K562 (cell line): ENCODE data around the gene ADORA2A. TPM values are rescaled to one million over a fixed set of nuclear protein-coding genes. Genes with fewer than 3 reads are reported as not detected.

ENCODE experiments used
- ATF3 ChIP-seq, 2 experiments: fragments of 450-650 bp in 1 of 2; sonication (generic) in 1 of 2; formaldehyde crosslinking in 1 of 2; IDR thresholded peaks in 1 of 2; conservative IDR thresholded peaks in 1 of 2; 2 replicates each; pipeline versions ENCODE4 v1.6.1 to v1.8.1; 2016 to 2023; ENCODE audit warnings: mild to moderate bottlenecking in 2 of 2, moderate library complexity in 2 of 2, inconsistent platforms in 1 of 2, missing genetic modification reagents in 1 of 2
- CBX2 ChIP-seq: fragments of 200-600 bp; sonication (generic); IDR thresholded peaks from one replicate; pipeline ENCODE4 v1.6.1; 2012; ENCODE audit warnings: mild to moderate bottlenecking, low read length, inconsistent platforms; ENCODE audit not compliant: insufficient read depth, poor library complexity, severe bottlenecking
- CTBP1 ChIP-seq: fragments of 450-650 bp; IDR thresholded peaks from 2 replicates; pipeline ENCODE4 v1.6.1; 2016; ENCODE audit warnings: borderline replicate concordance
- DPF2 ChIP-seq: fragments of 450-650 bp; IDR thresholded peaks from 2 replicates; pipeline ENCODE4 v1.6.1; 2016
- EGR1 ChIP-seq: fragments of 450-650 bp; conservative IDR thresholded peaks from 2 replicates; pipeline ENCODE4 v1.6.1; 2017; ENCODE audit warnings: mild to moderate bottlenecking
- EP400 ChIP-seq: fragments of 450-650 bp; IDR thresholded peaks from 2 replicates; pipeline ENCODE4 v1.6.1; 2017; ENCODE audit warnings: antibody characterized with exemption, mild to moderate bottlenecking, moderate library complexity
- FOXJ2 ChIP-seq: fragments of 200-800 bp; sonication (Bioruptor generic); IDR thresholded peaks from 2 replicates; pipeline ENCODE4 v1.6.1; 2016; ENCODE audit warnings: missing genetic modification characterization, missing compliant biosample characterization
- ID3 ChIP-seq, 2 experiments: fragments of 250-450 bp in 1 of 2; fragments of 450-650 bp in 1 of 2; sonication (Bioruptor Pico) in 1 of 2; IDR thresholded peaks; 2 replicates each; pipeline versions ENCODE4 v1.6.1 to v1.8.0; 2016 to 2021; ENCODE audit warnings: mild to moderate bottlenecking in 2 of 2, moderate library complexity in 2 of 2, missing compliant biosample characterization in 1 of 2, missing genetic modification characterization in 1 of 2
- L3MBTL2 ChIP-seq: fragments of 450-650 bp; IDR thresholded peaks from 2 replicates; pipeline ENCODE4 v1.6.1; 2016; ENCODE audit warnings: mild to moderate bottlenecking, moderate library complexity
- MYC ChIP-seq, 2 experiments: fragments of 250-450 bp in 1 of 2; sonication (Bioruptor Pico) in 1 of 2; IDR thresholded peaks; 2 replicates each; pipeline versions ENCODE4 v1.5.1 to v1.6.1; 2012 to 2021; ENCODE audit warnings: low read depth in 2 of 2, borderline replicate concordance in 1 of 2, improper control_type of control experiment in 1 of 2, low read length in 1 of 2, mild to moderate bottlenecking in 1 of 2, moderate library complexity in 1 of 2
- NR2C1 ChIP-seq, 2 experiments: fragments of 450-650 bp; IDR thresholded peaks; 2 replicates each; pipeline ENCODE4 v1.6.1; 2017; ENCODE audit warnings: mild to moderate bottlenecking in 2 of 2, antibody characterized with exemption in 1 of 2, inconsistent platforms in 1 of 2, missing compliant biosample characterization in 1 of 2, missing genetic modification characterization in 1 of 2
- SFPQ ChIP-seq: fragments of 200-400 bp; formaldehyde crosslinking; IDR thresholded peaks from 2 replicates; pipeline ENCODE4 v1.6.1; 2017; ENCODE audit warnings: mild to moderate bottlenecking, low read depth, low read length, moderate library complexity
- ZFPM2 ChIP-seq: fragments of 250-450 bp; sonication (Bioruptor Pico); IDR thresholded peaks from 2 replicates; pipeline ENCODE4 v1.5.1; 2022; ENCODE audit warnings: mild to moderate bottlenecking
- ZNF197 ChIP-seq: fragments of 200-800 bp; sonication (Bioruptor generic); IDR thresholded peaks from 2 replicates; pipeline ENCODE4 v1.6.1; 2016; ENCODE audit warnings: low read depth, missing genetic modification characterization, missing compliant biosample characterization
- ZNF592 ChIP-seq: fragments of 450-650 bp; IDR thresholded peaks from 2 replicates; pipeline ENCODE4 v1.6.1; 2017; ENCODE audit warnings: antibody characterized with exemption, mild to moderate bottlenecking
- ZNF766 ChIP-seq: fragments of 200-800 bp; sonication (Bioruptor generic); conservative IDR thresholded peaks from 2 replicates; pipeline ENCODE4 v1.6.1; 2016; ENCODE audit warnings: missing genetic modification characterization, missing compliant biosample characterization
- ZNF785 ChIP-seq: fragments of 250-450 bp; sonication (Bioruptor Pico); IDR thresholded peaks from 2 replicates; pipeline ENCODE4 v1.4.0; 2020; ENCODE audit warnings: mild to moderate bottlenecking
- polyA plus RNA-seq, 8 experiments: library from polyadenylated mRNA; depleted of rRNA in 4 of 8; stranded (reverse) in 5 of 8; unstranded in 3 of 8; fragments of >200 nt; fragmentation: Nextera tagmentation in 2 of 8; fragmentation: Illumina TruSeq in 1 of 8; extraction: Ambion mirVana in 2 of 8; extraction: Trizol in 1 of 8; gene quantifications; 2 replicates each; pipeline versions ENCODE4 v1.2.1 to v1.2.3, GENCODE V29; 2011 to 2014; ENCODE audit warnings: inconsistent platforms in 1 of 8, missing spikeins in 1 of 8
- total RNA-seq, 7 experiments: library from RNA; depleted of rRNA in 6 of 7; stranded (reverse); fragments of >200 nt in 6 of 7; fragmentation: Illumina TruSeq in 2 of 7; extraction: Trizol in 2 of 7; gene quantifications; 2 replicates each; pipeline versions ENCODE4 v1.2.1 to v1.2.3, GENCODE V29; 2011 to 2021; ENCODE audit warnings: low replicate concordance in 1 of 7

The ADORA2A gene
- total and polyA plus RNA-seq, 9 of the 15 experiments (the other 6 are each of a cell fraction or from before 2014, with no cell fraction given), result 0.15 to 2.1 (median 0.66) TPM; not detected in 2

GRCh38 chr22:24465566-24465965, 38.2 kb downstream of the ADORA2A start (continued):
- TF ChIP-seq ATF3 (IDR thresholded peaks at IDR 0.05) (peak; percentile 56; the same call in 1 of the 2 replicates), ATF3 (CRISPR knock-in tag; conservative IDR thresholded peaks at IDR 0.05) (no peak), DPF2 (peak; percentile 35; the same call in 1 of the 2 replicates), EP400 (peak; percentile 53), NR2C1 (IDR thresholded peaks at IDR 0.05) (no peak), NR2C1 (tag; IDR thresholded peaks at IDR 0.05) (0 out of 2 replicates have a peak, but pooled peaks have one; percentile 30), ZNF592 (peak; percentile 70), SFPQ (no peak), FOXJ2 (tag) (no peak), CBX2 (no peak), ZFPM2 (no peak), EGR1 (peak; percentile 25; the same call in 1 of the 2 replicates), L3MBTL2 (peak; percentile 67), ID3 (CRISPR knock-in tag; IDR thresholded peaks at IDR 0.05) (no peak), ID3 (tag; IDR thresholded peaks at IDR 0.05) (peak; percentile 40; the same call in 1 of the 2 replicates), CTBP1 (0 out of 2 replicates have a peak, but pooled peaks have one; percentile 30), MYC (IDR thresholded peaks at IDR 0.05; ENCODE audit: low read depth, low read length) (peak; percentile 78), MYC (CRISPR knock-in tag; IDR thresholded peaks at IDR 0.05; ENCODE audit: borderline replicate concordance, low read depth) (no peak), ZNF197 (CRISPR knock-in tag) (0 out of 2 replicates have a peak, but pooled peaks have one; percentile 23), ZNF785 (no peak), ZNF766 (CRISPR knock-in tag) (peak; percentile 71)
